ENCODE results near the gene GRM4. TPM values are rescaled to one million over a fixed set of nuclear protein-coding genes. Genes with fewer than 3 reads are reported as not detected.

Gene GRM4
- polyA plus RNA-seq, 1 of the 3 experiments (the other 2 are of a cell fraction) = not detected

DNA sequence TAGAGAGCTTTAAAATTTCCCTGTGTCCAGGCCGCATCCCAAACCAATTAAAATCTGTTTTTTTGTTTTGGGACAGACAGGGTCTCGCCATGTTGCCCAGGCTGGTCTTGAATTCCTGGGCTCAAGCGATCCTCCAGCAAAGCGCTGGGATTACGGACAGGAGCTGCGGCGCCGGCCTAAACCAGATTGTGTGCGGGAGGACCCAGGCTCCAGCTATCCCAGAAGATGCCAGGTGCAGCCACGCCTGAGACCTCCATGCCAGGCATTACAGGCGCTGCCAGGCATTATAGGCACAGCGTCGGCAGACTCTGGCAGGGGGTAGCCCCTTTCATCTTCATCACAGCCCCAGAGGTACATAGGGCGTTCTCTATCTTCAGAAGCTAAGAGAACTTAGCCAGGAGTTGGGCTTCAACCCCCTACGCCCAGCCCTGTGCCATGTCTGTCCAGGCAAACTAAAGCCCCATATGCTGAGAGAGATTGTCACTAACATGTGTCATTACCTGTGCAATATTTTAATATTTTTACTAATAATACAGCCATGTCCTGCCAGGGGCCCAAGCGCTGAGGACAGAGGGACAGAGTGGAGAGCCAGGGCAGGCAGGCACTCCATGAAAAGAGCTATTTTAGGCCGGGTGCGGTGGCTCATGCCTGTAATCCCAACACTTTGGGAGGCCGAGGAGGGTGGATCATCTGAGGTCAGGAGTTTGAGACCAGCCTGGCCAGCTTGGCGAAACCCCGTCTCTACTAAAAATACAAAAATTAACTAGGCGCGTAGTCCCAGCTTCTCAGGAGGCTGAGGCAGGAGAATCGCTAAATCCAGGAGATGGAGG is 9.8 kb upstream of the GRM4 start:
- ChIA-PET CTCF (interaction anchor here (0.6 to 11.2 kb wide), 44 partner anchors 8 to 984 kb away, joined by 3 to 204 read pairs (median 6); partner anchors contain the start of genes GRM4, IP6K3 and UQCC2), POLR2A (no interaction called here)
- H3K9ac ChIP-seq = no peak overlapping the region
- H3K27ac ChIP-seq (ENCODE audit: low read depth in 2 of 2, low read length in 1 of 2) = no peak overlapping the region
- TF ChIP-seq, protein P1, sequence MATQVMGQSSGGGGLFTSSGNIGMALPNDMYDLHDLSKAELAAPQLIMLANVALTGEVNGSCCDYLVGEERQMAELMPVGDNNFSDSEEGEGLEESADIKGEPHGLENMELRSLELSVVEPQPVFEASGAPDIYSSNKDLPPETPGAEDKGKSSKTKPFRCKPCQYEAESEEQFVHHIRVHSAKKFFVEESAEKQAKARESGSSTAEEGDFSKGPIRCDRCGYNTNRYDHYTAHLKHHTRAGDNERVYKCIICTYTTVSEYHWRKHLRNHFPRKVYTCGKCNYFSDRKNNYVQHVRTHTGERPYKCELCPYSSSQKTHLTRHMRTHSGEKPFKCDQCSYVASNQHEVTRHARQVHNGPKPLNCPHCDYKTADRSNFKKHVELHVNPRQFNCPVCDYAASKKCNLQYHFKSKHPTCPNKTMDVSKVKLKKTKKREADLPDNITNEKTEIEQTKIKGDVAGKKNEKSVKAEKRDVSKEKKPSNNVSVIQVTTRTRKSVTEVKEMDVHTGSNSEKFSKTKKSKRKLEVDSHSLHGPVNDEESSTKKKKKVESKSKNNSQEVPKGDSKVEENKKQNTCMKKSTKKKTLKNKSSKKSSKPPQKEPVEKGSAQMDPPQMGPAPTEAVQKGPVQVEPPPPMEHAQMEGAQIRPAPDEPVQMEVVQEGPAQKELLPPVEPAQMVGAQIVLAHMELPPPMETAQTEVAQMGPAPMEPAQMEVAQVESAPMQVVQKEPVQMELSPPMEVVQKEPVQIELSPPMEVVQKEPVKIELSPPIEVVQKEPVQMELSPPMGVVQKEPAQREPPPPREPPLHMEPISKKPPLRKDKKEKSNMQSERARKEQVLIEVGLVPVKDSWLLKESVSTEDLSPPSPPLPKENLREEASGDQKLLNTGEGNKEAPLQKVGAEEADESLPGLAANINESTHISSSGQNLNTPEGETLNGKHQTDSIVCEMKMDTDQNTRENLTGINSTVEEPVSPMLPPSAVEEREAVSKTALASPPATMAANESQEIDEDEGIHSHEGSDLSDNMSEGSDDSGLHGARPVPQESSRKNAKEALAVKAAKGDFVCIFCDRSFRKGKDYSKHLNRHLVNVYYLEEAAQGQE (IDR thresholded peaks at IDR 0.05; ENCODE audit: low read depth, low read length) = no peak
- TF ChIP-seq YY1 (IDR thresholded peaks at IDR 0.05; ENCODE audit: low read depth) = no peak
- TF ChIP-seq ELF1 (IDR thresholded peaks at IDR 0.05) = no peak
- TF ChIP-seq POLR2AphosphoS5 (IDR thresholded peaks at IDR 0.05; ENCODE audit: low read depth, low read length) = no peak
- TF ChIP-seq FOXJ3 (CRISPR knock-in tag; IDR thresholded peaks at IDR 0.05) = no peak
- no peak for TF ChIP-seq FOXM1 (IDR thresholded peaks at IDR 0.05; ENCODE audit: low read depth)
- TF ChIP-seq, protein P2, sequence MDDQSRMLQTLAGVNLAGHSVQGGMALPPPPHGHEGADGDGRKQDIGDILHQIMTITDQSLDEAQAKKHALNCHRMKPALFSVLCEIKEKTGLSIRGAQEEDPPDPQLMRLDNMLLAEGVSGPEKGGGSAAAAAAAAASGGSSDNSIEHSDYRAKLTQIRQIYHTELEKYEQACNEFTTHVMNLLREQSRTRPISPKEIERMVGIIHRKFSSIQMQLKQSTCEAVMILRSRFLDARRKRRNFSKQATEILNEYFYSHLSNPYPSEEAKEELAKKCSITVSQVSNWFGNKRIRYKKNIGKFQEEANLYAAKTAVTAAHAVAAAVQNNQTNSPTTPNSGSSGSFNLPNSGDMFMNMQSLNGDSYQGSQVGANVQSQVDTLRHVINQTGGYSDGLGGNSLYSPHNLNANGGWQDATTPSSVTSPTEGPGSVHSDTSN (IDR thresholded peaks at IDR 0.05) = no peak
- no peak for TF ChIP-seq NRF1 (IDR thresholded peaks at IDR 0.05; ENCODE audit: low read depth, low read length)
- TF ChIP-seq GATA2 (CRISPR knock-in tag; IDR thresholded peaks at IDR 0.05) = no peak
- no peak for TF ChIP-seq TCF12 (IDR thresholded peaks at IDR 0.05)
- no peak for TF ChIP-seq GABPA (IDR thresholded peaks at IDR 0.05; ENCODE audit: low read depth)
- TF ChIP-seq, protein P3, sequence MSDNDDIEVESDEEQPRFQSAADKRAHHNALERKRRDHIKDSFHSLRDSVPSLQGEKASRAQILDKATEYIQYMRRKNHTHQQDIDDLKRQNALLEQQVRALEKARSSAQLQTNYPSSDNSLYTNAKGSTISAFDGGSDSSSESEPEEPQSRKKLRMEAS (IDR thresholded peaks at IDR 0.05; ENCODE audit: low read depth) = no peak
- TF ChIP-seq RFX5 (IDR thresholded peaks at IDR 0.05; ENCODE audit: low read length) = no peak
- no peak for TF ChIP-seq TAF1 (IDR thresholded peaks at IDR 0.05; ENCODE audit: borderline replicate concordance, low read depth, low read length)
- TF ChIP-seq CHD2 (IDR thresholded peaks at IDR 0.05; ENCODE audit: low read length, partially characterized antibody) = no peak
- TF ChIP-seq, protein P4, sequence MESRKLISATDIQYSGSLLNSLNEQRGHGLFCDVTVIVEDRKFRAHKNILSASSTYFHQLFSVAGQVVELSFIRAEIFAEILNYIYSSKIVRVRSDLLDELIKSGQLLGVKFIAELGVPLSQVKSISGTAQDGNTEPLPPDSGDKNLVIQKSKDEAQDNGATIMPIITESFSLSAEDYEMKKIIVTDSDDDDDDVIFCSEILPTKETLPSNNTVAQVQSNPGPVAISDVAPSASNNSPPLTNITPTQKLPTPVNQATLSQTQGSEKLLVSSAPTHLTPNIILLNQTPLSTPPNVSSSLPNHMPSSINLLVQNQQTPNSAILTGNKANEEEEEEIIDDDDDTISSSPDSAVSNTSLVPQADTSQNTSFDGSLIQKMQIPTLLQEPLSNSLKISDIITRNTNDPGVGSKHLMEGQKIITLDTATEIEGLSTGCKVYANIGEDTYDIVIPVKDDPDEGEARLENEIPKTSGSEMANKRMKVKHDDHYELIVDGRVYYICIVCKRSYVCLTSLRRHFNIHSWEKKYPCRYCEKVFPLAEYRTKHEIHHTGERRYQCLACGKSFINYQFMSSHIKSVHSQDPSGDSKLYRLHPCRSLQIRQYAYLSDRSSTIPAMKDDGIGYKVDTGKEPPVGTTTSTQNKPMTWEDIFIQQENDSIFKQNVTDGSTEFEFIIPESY (IDR thresholded peaks at IDR 0.05; ENCODE audit: borderline replicate concordance, low read depth) = no peak
- no peaks in the 10 kb centered on the region for H4K20me1 ChIP-seq (ENCODE audit: insufficient read depth)
- no peak overlapping the region for H3K4me3 ChIP-seq (ENCODE audit: low read depth in 2 of 2, low read length in 1 of 2)
- peaks cover 20% of the 10 kb centered on the region for H3K27me3 ChIP-seq (ENCODE audit: insufficient read depth)
- no peaks in the 10 kb centered on the region for H3F3A ChIP-seq (replicated peaks; ENCODE audit: insufficient read depth)
- peaks cover 0 to 2% of the 10 kb centered on the region in 2 experiments; a peak in 1 of 4 replicates for H3K4me1 ChIP-seq (ENCODE audit: control insufficient read depth in 1 of 2, insufficient read depth in 2 of 2, low read depth in 1 of 2, low read length in 1 of 2)
- H2AFZ ChIP-seq (ENCODE audit: low read depth) = no peak overlapping the region
- H3K79me2 ChIP-seq (ENCODE audit: insufficient read depth) = no peaks in the 10 kb centered on the region
- H3K4me2 ChIP-seq = no peak overlapping the region
- no peaks in the 10 kb centered on the region for H3K9me2 ChIP-seq
- no peaks in the 10 kb centered on the region for H3K36me3 ChIP-seq (replicated peaks in 1 of 2; ENCODE audit: control insufficient read depth in 1 of 2, insufficient read depth in 2 of 2, low read length in 1 of 2)
- H3K9me3 ChIP-seq = 0 out of 2 replicates have a peak, but pooled peaks cover 3% of the 10 kb centered on the region
- peak; percentile 17 for DNase-seq
- 70% methylated on average over 23 of the region's 24 CpGs for WGBS (ENCODE audit: low lambda C conversion rate)

All from SK-N-SH (cell line).